D721Med (cell line): ENCODE measurements around the gene EPB41L3.

Experiments
- DNase-seq: peaks from one replicate; pipeline ENCODE4 v3.0.0; 2011; ENCODE audit warnings: low spot score; ENCODE audit not compliant: insufficient read length
- FAIRE-seq: peaks from 2 replicates; lab custom pipeline; 2011; peaks lifted over from hg19 to GRCh38; lab: Jason Lieb, UNC
- CTCF ChIP-seq: IDR thresholded peaks from 2 replicates; pipeline ENCODE4 v1.5.1; 2012; ENCODE audit warnings: mild to moderate bottlenecking, control low read depth; ENCODE audit not compliant: insufficient read depth; ENCODE audit errors: missing control alignments

The EPB41L3 gene

GRCh38 chr18:5419601-5420000 lies 124.2 kb downstream of the EPB41L3 start:
- no peak for FAIRE-seq
- no peak for TF ChIP-seq CTCF
- no peak for DNase-seq

GRCh38 chr18:5419030-5419429 lies 124.8 kb downstream of the EPB41L3 start:
- FAIRE-seq (no peak), DNase-seq (no peak)
- no peak for TF ChIP-seq CTCF

- DNase-seq (no peak), FAIRE-seq (no peak)
Observed at GRCh38 chr18:5417342-5417741, 126.5 kb downstream of the EPB41L3 start.

GRCh38 chr18:5416112-5416511 lies 127.7 kb downstream of the EPB41L3 start:
- FAIRE-seq (no peak), DNase-seq (no peak)
- TF ChIP-seq CTCF, result no peak

More at GRCh38 chr18:5417342-5417741, 126.5 kb downstream of the EPB41L3 start:
- TF ChIP-seq CTCF, result no peak

GRCh38 chr18:5415665-5416064 lies 128.1 kb downstream of the EPB41L3 start:
- DNase-seq (no peak), FAIRE-seq (no peak)
- TF ChIP-seq CTCF, result no peak

GRCh38 chr18:5415031-5415430 lies 128.8 kb downstream of the EPB41L3 start:
- no peak for DNase-seq
- FAIRE-seq, result no peak
- no peak for TF ChIP-seq CTCF

GRCh38 chr18:5414546-5414945 lies 129.3 kb downstream of the EPB41L3 start:
- FAIRE-seq (no peak), DNase-seq (no peak)
- TF ChIP-seq CTCF, result no peak
